Astrocyte (in vitro differentiated cells and primary cell): ENCODE measurements around the gene SGIP1.

Experiments
- EZH2 ChIP-seq: IDR thresholded peaks from 2 replicates; pipeline ENCODE4 v1.6.1; 2012; ENCODE audit warnings: mild to moderate bottlenecking, low read length, inconsistent platforms; ENCODE audit not compliant: insufficient read depth
- TF ChIP-seq, protein P1 (sequence below): IDR thresholded peaks from 2 replicates; pipeline ENCODE4 v1.5.1; 2011; ENCODE audit warnings: low read depth, mild to moderate bottlenecking, inconsistent platforms, low read length, moderate library complexity; ENCODE audit not compliant: insufficient read depth

DNA sequence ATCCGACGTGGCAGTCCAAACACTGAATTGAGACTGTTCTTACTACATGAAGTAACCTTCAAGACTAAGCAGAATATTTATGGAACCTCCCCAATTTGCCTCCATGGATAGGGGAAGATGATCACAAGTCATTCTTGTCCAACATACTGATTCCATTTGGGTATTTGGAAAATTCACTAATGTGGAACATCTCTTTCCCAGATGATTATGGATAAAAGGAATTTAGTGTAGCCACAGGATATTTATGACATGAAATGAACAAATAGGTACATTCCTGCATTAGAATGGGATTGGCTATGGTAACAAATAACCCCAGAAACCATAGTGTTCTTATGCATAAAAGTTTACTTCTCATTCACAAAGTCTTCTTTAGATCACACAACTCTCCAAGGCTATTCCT is 40.2 kb upstream of the SGIP1 start:
- TF ChIP-seq, protein P1, sequence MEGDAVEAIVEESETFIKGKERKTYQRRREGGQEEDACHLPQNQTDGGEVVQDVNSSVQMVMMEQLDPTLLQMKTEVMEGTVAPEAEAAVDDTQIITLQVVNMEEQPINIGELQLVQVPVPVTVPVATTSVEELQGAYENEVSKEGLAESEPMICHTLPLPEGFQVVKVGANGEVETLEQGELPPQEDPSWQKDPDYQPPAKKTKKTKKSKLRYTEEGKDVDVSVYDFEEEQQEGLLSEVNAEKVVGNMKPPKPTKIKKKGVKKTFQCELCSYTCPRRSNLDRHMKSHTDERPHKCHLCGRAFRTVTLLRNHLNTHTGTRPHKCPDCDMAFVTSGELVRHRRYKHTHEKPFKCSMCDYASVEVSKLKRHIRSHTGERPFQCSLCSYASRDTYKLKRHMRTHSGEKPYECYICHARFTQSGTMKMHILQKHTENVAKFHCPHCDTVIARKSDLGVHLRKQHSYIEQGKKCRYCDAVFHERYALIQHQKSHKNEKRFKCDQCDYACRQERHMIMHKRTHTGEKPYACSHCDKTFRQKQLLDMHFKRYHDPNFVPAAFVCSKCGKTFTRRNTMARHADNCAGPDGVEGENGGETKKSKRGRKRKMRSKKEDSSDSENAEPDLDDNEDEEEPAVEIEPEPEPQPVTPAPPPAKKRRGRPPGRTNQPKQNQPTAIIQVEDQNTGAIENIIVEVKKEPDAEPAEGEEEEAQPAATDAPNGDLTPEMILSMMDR, result no peak
- TF ChIP-seq EZH2, result no peak
